Right lobe of liver (tissue), 6 donors: ENCODE data around the gene CD63. TPM values are rescaled to one million over a fixed set of nuclear protein-coding genes. Genes with fewer than 3 reads are reported as not detected.
A peak's percentile ranks its signal among the peaks of the same experiment; 100 is the strongest.

Source experiments
- ATAC-seq, 4 donors: fragments of 200-7000 bp; cut with Tn5 transposase; one replicate each; pipeline ENCODE4 v1.9.1; 2020; ENCODE audit warnings: mild to moderate bottlenecking in 4 of 4, moderate library complexity in 4 of 4
- DNase-seq, 3 donors: peaks; one replicate each; pipeline ENCODE4 v3.0.0-alpha.2; 2020
- H3K27ac ChIP-seq, 3 donors: fragments of 200-600 bp; one replicate each; pipeline ENCODE4 v1.8.0; 2022
- H3K27me3 ChIP-seq, 2 donors: fragments of 200-600 bp; one replicate each; pipeline ENCODE4 v1.8.0; 2022
- H3K36me3 ChIP-seq, 4 donors: fragments of 200-600 bp; sonication (generic) in 1 of 4; one replicate each; pipeline versions ENCODE4 v1.5.1 to v1.8.0; 2017 to 2022; ENCODE audit warnings: control low read depth in 1 of 4
- H3K4me1 ChIP-seq, 4 donors: fragments of 200-600 bp; sonication (generic) in 1 of 4; one replicate each; pipeline versions ENCODE4 v1.5.1 to v1.8.0; 2017 to 2022; ENCODE audit warnings: control low read depth in 1 of 4
- H3K4me3 ChIP-seq, 3 donors: fragments of 200-600 bp; one replicate each; pipeline ENCODE4 v1.8.0; 2022
- H3K9me3 ChIP-seq, 4 donors: fragments of 200-600 bp; sonication (generic) in 1 of 4; one replicate each; pipeline versions ENCODE4 v1.5.1 to v1.8.0; 2017 to 2022; ENCODE audit warnings: control low read depth in 1 of 4
- POLR2A ChIP-seq: fragments of 450-650 bp; IDR thresholded peaks from one replicate; pipeline ENCODE4 v1.6.1; 2017; ENCODE audit warnings: antibody characterized with exemption, mild to moderate bottlenecking
- WGBS: methylation state at CpG from one replicate; pipeline ENCODE4 v1.1.6; 2018; ENCODE audit warnings: low coverage, low lambda C conversion rate; ENCODE audit not compliant: insufficient coverage; ENCODE audit errors: missing lambda C conversion rate; 5-methylcytosine and 5-hydroxymethylcytosine counted together
- intact Hi-C, 2 donors: fragments of 100-400 bp; cut with DNase I; formaldehyde crosslinking; loops; one replicate each; pipeline versions ENCODE4 v1.11.2 to v1.14.1; 2022
- total RNA-seq, 6 experiments: library from RNA; depleted of rRNA in 2 of 6; stranded (reverse); fragments of >200 nt in 2 of 6; fragmentation: NEBNext Ultra II Directional in 3 of 6; extraction: Animal tissue kit (Norgen Biotek cat#: 25700) in 3 of 6; gene quantifications; one replicate each; pipeline versions ENCODE4 v1.1.0 to v1.2.4, GENCODE V29; 2016 to 2023
- TF ChIP-seq, protein P1 (sequence below), 4 donors: fragments of 200-600 bp in 3 of 4; fragments of 450-650 bp in 1 of 4; IDR thresholded peaks; one replicate each; pipeline versions ENCODE4 v1.5.1 to v1.8.0; 2016 to 2022; ENCODE audit warnings: antibody characterized with exemption in 4 of 4, mild to moderate bottlenecking in 2 of 4
- donor health status: DM: no; HTN: yes; CAD: no.
- donor health status: DM: no; HTN: no; CAD: no.
- donor health status: DM: no; HTN: no; CAD: no.
- donor health status: DM: no; HTN: yes; CAD: no.
- donor health status: DM: no; HTN: yes; CAD: no.

Gene CD63
- total RNA-seq, 6 experiments from 2014 or later: 213 to 556 (median 317) TPM

GRCh38 chr12:55703288-55703687 lies 25.5 kb downstream of the CD63 start:
- Histone ChIP-seq H3K4me1 (peaks cover 0 to 7% (median 0%) of the 10 kb centered on the region in 4 donors), H3K27ac (no peak overlapping the region), H3K36me3 (no peaks in the 10 kb centered on the region), H3K4me3 (no peak overlapping the region), H3K9me3 (no peaks in the 10 kb centered on the region), H3K27me3 (no peaks in the 10 kb centered on the region)
- no CpG with 5 or more reads among the region's 2 CpGs for WGBS
- TF ChIP-seq POLR2A: no peak
- TF ChIP-seq, protein P1, sequence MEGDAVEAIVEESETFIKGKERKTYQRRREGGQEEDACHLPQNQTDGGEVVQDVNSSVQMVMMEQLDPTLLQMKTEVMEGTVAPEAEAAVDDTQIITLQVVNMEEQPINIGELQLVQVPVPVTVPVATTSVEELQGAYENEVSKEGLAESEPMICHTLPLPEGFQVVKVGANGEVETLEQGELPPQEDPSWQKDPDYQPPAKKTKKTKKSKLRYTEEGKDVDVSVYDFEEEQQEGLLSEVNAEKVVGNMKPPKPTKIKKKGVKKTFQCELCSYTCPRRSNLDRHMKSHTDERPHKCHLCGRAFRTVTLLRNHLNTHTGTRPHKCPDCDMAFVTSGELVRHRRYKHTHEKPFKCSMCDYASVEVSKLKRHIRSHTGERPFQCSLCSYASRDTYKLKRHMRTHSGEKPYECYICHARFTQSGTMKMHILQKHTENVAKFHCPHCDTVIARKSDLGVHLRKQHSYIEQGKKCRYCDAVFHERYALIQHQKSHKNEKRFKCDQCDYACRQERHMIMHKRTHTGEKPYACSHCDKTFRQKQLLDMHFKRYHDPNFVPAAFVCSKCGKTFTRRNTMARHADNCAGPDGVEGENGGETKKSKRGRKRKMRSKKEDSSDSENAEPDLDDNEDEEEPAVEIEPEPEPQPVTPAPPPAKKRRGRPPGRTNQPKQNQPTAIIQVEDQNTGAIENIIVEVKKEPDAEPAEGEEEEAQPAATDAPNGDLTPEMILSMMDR (IDR thresholded peaks at IDR 0.05): no peak
- ATAC-seq (no peak), DNase-seq (peak in 1 of 3 donors; percentile 13)
- intact Hi-C loops: no loop called here

- DNase-seq (peak in 1 of 3 donors; percentile 45), ATAC-seq (no peak)
- H3K27ac ChIP-seq: no peak overlapping the region
- H3K9me3 ChIP-seq: no peaks in the 10 kb centered on the region
- H3K36me3 ChIP-seq: no peaks in the 10 kb centered on the region
- 95% methylated on average over 2 of the region's 8 CpGs for WGBS
- TF ChIP-seq, protein P1 (IDR thresholded peaks at IDR 0.05): no peak
- intact Hi-C loops: no loop called here
- H3K4me3 ChIP-seq: no peak overlapping the region
- H3K4me1 ChIP-seq: peaks cover 0 to 5% (median 0%) of the 10 kb centered on the region in 4 donors
- H3K27me3 ChIP-seq: no peaks in the 10 kb centered on the region
These were observed 25.9 kb downstream of the CD63 start for GRCh38 chr12:55702861-55703260.

GRCh38 chr12:55700255-55701018 lies 28.4 kb downstream of the CD63 start:
- intact Hi-C loops: no loop called here
- WGBS: 60% methylated on average over 1 of the region's 21 CpGs
- peak in 1 of 4 donors; percentile 9 for ATAC-seq

DNA sequence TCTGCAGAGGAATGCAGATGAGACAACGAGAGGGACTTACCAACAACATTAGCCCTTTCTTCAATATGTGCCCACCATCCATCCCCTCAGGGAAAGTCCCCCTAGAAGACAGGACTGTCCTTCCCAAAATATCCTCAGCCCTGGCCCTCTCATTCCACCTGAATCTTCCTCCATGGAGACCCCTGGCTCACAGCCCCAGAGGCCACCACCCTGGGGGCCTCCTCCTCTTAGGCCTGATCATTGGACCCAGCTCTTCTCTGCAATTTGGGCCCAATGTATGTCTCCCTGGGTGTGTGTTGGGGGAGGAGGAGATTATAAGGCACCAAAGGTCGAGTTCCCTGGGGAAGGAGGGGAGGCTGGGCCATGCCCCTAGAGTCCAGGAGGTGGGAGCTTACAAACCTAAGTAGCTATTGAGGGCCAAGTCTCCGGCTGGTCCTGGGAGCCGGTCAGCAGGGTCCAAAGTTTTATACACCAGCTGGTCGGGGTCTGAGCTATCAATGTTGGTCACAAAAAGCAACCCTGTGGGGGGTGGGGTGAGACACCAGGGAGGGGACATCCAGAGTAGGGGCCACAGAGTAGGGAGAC lies 29.2 kb downstream of the CD63 start:
- no peak overlapping the region for H3K27ac ChIP-seq
- WGBS: 50% methylated on average over 1 of the region's 5 CpGs
- DNase-seq (peak in 2 of 3 donors; percentile 22 to 37), ATAC-seq (no peak)
- H3K4me3 ChIP-seq: no peak overlapping the region
- TF ChIP-seq, protein P1 (IDR thresholded peaks at IDR 0.05): no peak
- TF ChIP-seq POLR2A: no peak
- H3K27me3 ChIP-seq: no peaks in the 10 kb centered on the region
- H3K9me3 ChIP-seq: no peaks in the 10 kb centered on the region
- H3K4me1 ChIP-seq: no peaks in the 10 kb centered on the region
- intact Hi-C loops: no loop called here
- no peaks in the 10 kb centered on the region for H3K36me3 ChIP-seq

More at GRCh38 chr12:55700255-55701018, 28.4 kb downstream of the CD63 start:
- Histone ChIP-seq H3K27ac (no peak overlapping the region), H3K36me3 (no peaks in the 10 kb centered on the region), H3K9me3 (no peaks in the 10 kb centered on the region), H3K27me3 (no peaks in the 10 kb centered on the region), H3K4me3 (no peak overlapping the region), H3K4me1 (no peaks in the 10 kb centered on the region)
- peak in 1 of 3 donors; percentile 48 for DNase-seq
- TF ChIP-seq, protein P1 (IDR thresholded peaks at IDR 0.05): no peak
- TF ChIP-seq POLR2A: no peak
